ENCODE data around the gene EARS2.
"Not testable (repeated sequence)": the region's sequence is repeated elsewhere in the genome, so short reads cannot be mapped to it uniquely, and the experiment has no call there.

EARS2 gene

GRCh38 chr16:23556881-23557778 is at the start of gene EARS2, which contains the start of gene UBFD1:
Gene EARS2, minus strand, starts transcription at chr16:23557350. Its CDS starts 7 bp downstream, at chr16:23557343.
Gene UBFD1, plus strand, starts transcription at chr16:23557727. Its CDS starts 16 bp downstream, at chr16:23557743.
- peak; percentile 92 for DNase-seq

- DNase-seq: no peak
Measured at GRCh38 chr16:23597003-23597756, 40.0 kb upstream of the EARS2 start.

- DNase-seq: peak; percentile 83
Measured at GRCh38 chr16:23595951-23596720, 39.0 kb upstream of the EARS2 start, which contains the start of gene NDUFAB1. Gene NDUFAB1, minus strand, starts transcription at chr16:23596316. Its CDS starts 26 bp downstream, at chr16:23596290.

DNA sequence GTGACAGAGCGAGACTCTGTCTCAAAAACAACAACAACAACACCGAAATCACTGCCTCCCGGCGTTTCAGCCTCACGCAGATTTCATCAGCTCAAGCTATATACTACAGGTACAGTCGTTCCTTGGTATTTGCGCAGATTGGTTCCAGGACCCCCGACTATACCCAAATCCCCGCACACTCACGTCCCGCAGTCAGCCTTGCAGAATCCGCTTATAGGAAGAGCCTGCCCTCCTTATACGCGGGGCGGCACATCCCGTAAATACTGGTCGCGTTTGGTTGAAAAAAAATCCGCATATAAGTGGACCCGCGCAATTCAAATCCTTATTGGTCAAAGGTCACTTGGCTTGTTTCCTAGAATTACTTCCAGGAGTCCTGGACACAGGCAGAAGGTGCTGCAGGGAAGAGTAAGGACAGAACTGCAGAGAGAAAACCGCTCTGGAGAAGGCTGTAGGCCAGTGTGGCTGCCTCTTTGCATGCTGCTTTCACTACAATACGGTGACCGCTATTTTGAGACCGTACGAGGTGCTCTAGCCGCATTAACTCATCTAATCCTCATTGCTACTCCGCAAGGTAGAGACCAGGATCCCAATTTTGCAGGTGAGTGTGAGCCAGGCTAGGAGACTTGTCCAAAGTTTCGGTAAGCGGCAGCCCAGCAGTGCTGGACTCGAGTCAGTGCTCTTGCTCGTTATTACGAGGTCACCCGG is 38.2 kb upstream of the EARS2 start:
- no peak for DNase-seq

DNA sequence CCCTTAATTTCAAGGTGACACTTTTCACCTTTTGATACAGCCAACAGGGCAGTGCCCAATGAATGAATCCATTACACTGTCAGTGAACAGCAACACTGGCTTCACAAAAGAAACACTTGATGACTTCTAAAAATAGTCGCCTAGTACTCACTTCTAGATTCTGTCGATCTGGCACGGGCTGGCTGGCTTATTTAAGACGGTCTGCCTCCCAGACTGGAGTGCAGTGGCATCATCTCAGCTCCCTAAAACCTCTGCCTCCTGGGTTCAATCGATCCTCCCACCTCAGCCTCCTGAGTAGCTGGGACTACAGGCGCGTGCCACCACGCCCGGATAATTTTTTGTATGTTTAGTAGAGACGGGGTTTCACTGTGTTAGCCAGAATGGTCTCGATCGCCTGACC is 37.0 kb upstream of the EARS2 start:
- DNase-seq: no peak

GRCh38 chr16:23590181-23590580 is 33.0 kb upstream of the EARS2 start:
- DNase-seq: no peak

DNA sequence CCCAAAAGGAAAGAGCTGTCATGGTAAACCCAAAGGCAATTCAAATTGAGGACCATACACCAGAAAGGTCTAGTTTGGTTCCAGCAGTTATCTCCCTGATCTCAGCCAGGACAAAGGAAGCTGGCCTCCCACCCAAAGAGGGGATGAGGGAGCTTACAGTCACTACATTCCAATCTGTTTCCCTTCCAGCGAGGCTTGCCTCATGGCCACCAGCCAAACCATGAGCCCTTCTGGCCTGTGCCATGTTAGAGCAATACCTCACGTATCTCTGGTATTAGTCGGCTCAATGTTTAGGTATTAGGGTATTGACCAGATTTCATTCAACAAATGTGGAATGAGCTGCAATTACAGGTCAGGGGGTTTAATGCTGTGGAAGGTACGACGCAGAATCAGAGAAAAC is 30.6 kb upstream of the EARS2 start:
- DNase-seq: no peak

GRCh38 chr16:23584186-23585076 is 27.3 kb upstream of the EARS2 start:
- no peak for DNase-seq

GRCh38 chr16:23583271-23583670 is 26.1 kb upstream of the EARS2 start:
- DNase-seq: not testable (repeated sequence)

GRCh38 chr16:23581764-23582163 is 24.6 kb upstream of the EARS2 start:
- no peak for DNase-seq

- DNase-seq: no peak
Measured at GRCh38 chr16:23580391-23580790, 23.2 kb upstream of the EARS2 start.

GRCh38 chr16:23579371-23579770 is 22.2 kb upstream of the EARS2 start:
- DNase-seq: no peak

- DNase-seq: no peak
Measured at GRCh38 chr16:23578101-23578830, 21.1 kb upstream of the EARS2 start.

DNA sequence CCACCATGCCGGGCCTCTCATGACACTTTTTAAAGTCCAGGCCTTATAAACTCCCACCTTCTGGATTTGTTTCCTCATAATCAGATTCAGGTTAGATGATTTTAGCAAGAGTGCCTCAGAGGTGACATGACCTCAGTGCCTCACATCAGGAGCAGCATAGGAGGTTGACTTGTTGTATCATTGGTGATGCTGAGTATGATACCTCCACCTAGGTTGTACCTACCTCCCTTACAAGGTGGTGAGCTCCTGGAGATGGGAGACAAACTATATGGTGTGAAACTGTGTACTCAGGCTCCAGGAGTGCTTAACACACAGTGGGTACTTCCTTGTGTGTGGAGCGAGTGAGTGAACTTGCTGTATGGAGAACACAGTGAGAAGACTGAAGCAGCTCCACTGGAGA is 20.3 kb upstream of the EARS2 start:
- DNase-seq: no peak

GRCh38 chr16:23575834-23576233 is 18.7 kb upstream of the EARS2 start:
- DNase-seq: no peak

GRCh38 chr16:23573817-23574216 is 16.7 kb upstream of the EARS2 start:
- DNase-seq: no peak

- DNase-seq: no peak
Measured at GRCh38 chr16:23572394-23572793, 15.2 kb upstream of the EARS2 start.

DNA sequence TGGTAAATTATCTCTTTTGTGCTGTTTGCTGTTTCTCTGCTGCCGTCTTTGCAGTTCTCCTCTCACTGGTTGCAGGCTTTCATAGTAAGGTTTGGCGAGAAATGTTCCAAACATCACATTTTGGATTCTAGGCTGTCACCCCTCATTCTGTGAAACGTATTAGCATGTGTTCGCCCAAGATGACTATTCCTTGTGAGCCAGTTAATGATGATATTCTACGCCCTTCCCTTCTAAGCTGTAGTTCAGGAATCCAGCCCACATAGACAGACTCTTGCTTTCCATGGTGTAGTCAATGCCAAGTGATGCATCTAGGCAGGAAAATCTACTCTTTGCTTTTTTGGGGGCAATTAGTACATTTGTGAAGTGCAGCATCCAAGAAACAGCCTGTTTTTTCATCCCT is 14.7 kb upstream of the EARS2 start:
- no peak for DNase-seq

DNA sequence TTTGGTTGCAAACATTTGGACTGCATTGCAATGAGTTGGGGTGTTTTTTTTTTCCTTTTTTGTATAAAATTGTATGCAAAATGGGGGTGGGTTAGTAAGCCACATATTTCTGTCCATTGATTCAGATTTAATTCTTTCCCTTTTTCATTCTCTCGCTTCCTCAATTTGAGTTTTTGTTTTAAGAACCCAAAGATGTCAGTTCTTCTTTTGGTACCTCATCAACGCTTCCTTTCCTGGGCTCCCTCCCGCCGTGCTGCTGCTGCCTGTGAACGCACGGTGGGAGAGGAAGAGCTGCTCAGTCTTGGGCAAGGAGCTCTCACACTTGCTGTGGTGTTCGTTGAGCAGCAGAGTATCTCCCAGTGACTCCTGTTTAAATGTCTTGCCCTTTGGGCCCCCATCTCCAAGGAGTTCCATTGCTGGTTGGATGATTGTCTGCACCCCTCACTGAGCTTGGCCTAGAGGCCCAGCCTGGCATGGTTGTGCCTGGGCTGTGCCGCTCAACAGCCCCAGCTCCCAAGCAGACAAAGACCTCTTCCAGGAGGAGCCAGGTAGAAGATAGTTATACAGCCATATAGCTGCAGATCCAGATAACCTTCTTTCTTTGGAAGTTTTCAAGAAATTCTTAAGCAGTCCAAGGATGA is 14.0 kb upstream of the EARS2 start:
- no peak for DNase-seq

- DNase-seq: no peak
Measured at GRCh38 chr16:23567602-23568001, 10.5 kb upstream of the EARS2 start.

Measured in activated CD4-positive, alpha-beta T cell treated with anti-CD3 and anti-CD28 coated beads for 1 hour (primary cell).